Lung microvascular endothelial cell (primary cell): ENCODE results near the gene FNDC3B. TPM values are rescaled to one million over a fixed set of nuclear protein-coding genes. Genes with fewer than 3 reads are reported as not detected.

Source experiments
- DNase-seq, 2 donors: peaks; one replicate each; pipeline versions ENCODE4 v3.0.0 to v3.0.0-alpha.2; 2010; ENCODE audit warnings: low read depth in 2 of 2
- total RNA-seq: library from RNA; depleted of rRNA; stranded (reverse); fragments of >200 nt; gene quantifications from 2 replicates; pipeline ENCODE4 v1.2.1, GENCODE V29; 2014

Gene FNDC3B
- total RNA-seq, 1 donor from 2014 or later = 74.6 TPM

DNA sequence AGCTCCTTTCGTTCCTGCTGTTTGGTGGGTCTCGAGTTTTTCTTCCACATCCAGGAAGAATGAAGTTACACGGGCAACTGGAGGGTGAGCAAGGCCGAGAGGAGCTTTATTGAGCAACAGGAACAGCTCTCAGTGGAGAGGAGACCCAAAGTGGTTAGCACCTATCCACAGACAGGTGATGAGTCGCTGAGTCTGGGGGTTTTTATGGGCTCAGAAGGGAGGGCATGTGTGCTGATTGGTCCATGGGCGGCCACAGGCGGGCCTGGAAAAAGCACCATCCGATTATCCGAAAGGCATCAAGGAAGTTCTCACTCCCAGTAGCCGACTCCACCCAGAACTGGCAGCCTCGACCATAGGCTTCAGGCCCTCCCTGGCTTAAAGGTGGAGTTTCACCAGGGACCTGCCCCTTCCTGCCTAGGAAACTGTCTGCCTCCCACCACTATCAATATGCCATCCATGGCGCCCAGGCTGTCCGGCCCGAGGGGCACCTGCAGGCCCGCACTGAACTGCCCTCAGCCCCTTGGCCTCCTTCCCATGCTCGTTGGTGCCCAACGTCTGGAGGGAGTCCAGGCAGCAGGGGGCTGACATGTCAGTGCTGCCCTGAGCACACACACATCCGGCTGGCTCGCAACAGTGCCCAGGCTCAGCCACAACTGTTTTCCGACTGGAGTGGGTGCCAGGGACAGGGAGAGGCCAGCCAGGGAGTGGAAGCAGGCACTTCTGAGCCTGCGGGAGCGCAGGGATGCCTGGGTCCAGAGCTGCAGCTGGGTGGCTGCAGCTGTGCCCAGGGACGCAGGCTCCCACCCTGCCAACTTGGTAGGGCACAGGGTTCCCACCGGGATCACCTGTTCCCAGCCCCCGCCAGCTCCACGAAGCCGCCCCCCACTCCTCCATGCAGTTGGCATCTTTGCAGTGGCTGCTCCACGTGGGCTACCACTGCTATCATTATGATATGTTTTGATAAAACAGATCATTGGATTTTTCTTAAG is 170.2 kb downstream of the FNDC3B start:
- no peak for DNase-seq

DNA sequence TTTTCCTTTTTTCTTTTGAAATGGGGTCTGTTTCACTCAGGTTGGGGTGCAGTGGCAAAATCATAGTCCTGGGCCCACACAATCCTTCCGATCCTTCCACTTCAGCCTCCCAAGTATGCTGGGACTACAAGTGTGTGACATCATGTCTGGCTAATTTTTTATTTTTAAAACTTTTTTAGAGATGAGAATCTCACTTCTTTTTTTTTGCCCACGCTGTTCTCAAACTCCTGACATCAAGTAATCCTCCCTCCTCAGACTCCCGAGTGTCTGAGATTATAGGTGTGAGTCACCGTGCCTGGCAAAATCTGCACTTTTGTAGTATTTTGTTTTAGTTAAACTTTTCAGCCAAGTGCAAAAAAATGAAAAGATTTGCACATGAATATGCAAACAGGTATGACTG is 171.0 kb downstream of the FNDC3B start:
- no peak for DNase-seq

DNA sequence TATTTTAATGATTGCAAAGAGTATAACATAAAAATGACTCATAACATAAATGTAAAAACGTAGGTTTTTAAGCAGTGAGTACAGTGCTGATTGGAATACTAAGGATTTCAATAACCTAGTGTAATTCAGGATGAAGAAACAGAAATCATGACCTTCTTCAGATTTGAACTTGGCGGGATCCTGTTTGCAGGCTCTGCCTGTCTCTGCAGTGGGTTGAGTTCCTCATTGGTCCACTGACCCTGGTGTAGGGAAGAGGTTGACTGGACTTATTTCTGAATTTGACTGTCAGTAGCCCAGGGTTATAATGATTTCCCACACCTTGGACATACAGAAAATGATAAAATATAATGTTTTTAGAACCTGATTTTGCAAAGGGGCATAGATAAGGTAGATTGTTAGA is 171.7 kb downstream of the FNDC3B start:
- DNase-seq = no peak

DNA sequence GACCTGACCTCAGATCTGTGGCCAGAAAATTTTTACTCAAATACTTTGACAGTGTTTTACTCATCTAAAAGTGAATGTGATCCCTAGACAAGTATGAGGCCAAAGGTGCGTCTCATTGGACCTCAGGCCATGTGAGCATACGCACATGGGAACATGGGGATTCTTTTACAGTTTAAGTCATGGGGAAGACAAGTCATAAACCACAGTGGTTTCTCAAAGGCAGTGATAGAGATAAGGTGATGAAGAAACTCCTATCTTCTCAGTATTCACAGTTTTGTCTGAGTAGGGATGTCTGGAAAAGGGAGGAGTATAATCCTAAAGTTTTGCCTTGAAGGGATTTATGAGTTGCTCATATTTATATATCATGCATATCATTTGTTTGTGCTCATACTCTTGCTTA is 173.8 kb downstream of the FNDC3B start:
- DNase-seq = no peak

DNA sequence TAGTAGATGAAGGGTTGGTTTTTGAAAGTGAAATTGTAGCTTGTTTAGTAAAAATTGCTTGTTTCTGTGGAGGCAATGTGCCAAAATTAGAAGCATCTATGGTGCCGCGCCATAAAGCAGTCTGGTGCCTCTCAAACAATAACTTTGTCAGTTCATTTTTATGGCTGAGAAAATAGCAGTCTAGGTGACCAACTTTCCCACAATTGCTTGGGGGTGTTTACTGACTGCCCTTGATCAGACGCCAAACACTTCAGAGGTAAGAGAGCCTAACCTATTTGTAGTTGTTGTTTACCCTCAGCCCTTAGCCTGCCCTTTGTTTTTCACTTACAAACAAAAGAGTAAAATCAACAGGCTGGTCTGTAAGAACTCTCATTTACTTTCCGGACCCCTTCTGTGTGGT is 174.5 kb downstream of the FNDC3B start:
- no peak for DNase-seq

DNA sequence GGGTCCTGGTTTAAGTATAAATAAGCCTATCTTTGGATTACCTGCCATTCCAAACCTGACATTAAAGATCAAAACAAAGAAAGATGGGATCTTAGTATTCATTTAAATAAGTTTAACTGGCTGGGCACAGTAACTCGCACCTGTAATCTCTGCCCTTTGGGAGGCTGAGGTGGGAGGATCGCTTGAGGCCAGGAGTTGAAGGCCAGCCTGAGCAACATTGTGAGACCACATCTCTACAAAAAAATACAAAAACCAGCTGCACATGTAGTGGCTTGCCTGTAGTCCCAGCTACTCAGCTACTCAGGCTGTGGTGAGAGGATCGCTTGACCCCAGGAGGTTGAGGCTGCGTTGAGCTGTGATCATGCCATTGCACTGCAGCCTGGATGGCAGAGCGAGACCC is 176.9 kb downstream of the FNDC3B start:
- no peak for DNase-seq

DNA sequence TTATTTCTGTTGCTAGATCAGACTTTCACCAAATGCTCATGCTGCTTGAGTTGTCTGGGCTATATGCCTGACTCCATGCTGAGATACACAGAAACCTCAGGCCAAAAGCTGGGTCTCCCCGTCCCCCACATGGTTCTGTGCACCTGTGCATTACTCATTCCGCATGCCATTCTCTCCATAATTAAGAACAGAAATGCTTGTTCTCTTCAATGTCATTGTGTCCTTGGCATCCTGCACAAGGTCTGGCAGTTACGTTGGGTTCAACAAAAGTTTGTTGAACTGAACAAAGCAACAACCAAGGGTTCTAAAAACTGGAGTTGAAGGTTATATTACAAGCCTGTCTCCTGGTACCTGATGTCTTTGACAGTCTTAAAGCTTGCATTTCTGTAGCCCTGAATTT is 177.5 kb downstream of the FNDC3B start:
- no peak for DNase-seq

DNA sequence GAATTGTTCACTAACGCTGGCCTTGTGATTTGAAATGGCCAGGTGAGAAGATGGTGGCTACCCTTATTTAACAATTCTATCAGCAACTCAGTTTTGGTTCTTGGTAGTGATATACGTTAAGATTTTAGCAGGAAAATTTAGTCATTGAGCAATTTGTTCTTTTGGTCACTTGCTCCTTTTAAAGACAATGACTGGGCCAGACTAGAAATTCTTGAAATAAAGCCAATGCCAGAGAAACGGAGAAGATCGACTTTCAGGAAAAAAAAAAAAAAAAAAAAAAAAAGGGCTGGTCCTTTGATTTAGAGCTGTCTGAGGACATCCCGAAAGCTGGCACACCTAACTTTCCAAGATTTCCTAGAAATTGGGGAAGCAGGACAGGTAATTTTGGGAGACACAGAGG is 178.5 kb downstream of the FNDC3B start:
- peak in 1 of 2 donors; percentile 28 for DNase-seq

DNA sequence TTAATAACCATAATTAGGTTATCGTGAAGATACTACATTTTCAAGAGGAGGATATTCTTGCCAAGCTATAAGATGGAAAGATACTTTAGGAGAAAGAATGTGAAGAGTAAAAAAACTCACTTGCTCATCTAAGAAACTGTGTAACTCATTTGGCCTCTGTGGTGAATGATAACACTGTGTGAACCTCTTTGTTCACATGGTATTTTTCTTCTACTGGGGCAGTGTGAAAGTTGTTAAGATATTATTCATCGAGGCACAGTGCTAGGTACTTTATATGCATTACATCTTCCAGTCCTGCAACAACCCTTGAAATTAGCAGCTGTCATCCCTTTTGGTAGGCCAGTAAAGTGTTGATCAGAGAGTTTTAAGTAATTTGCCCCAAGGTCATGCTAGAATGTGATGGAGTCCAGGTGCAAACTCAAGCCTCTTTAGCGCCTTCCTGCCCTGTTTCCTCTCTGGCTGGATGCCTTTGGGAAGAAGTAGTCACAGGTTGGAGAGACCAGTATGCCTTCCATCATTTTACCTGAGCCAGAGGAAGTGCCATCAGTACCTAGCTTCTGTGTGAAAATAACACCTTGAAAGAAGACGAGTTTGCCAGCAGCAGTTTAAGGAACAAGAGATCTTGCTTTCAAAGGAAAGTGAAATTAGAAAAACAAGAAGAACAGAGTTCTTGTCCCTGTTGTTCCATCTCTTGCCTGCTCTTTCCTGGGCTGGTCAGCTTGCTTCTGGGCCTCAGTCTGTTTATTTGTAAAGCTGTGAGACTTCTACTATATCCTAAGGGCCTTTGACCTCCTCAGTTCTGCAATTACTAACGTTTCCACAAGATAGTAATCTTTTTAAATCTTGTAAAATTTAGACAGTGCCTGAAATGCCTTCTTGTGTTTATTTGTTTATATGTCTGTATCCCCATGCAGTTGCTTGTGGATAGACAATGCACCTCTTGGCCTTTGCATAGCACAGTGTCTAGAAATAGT is 179.3 kb downstream of the FNDC3B start:
- peak in 1 of 2 donors; percentile 37 for DNase-seq

DNA sequence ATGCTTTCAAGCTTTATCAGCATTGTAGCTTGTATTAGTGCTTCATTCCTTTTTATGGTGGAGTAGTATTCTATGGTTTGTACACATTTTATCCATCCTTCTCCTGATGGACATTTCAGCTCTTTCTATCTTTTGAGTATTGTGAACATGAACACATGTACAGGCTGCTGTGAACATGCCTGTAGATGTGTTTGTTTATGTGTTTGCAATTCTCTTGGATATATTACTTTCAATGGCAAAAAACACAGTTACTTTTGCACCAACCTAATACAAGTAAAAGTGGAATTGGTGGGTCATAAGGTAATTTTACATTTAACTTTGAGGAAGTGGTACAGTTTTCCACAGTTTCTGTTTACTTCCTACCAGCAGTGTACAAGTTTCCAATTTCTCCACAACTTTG is 180.4 kb downstream of the FNDC3B start:
- DNase-seq = no peak

DNA sequence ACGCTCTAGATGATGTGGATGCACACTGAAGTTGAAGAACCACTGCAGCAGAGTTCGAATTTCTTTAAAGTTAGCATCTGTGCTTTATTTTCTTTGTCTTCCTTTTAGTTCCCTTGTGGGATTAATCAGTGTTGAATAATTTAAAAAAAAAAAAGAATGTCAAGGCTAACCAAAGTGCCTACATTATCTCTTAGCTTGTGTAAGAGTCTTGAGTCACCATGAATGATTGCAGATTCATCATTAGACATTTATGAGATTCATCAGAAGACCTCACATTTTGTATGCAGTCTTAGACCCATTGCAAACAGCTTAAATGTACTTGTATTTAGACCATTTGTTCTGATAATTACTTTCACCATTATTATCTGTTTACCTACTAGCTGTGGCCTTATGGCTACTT is 182.2 kb downstream of the FNDC3B start:
- DNase-seq = no peak

DNA sequence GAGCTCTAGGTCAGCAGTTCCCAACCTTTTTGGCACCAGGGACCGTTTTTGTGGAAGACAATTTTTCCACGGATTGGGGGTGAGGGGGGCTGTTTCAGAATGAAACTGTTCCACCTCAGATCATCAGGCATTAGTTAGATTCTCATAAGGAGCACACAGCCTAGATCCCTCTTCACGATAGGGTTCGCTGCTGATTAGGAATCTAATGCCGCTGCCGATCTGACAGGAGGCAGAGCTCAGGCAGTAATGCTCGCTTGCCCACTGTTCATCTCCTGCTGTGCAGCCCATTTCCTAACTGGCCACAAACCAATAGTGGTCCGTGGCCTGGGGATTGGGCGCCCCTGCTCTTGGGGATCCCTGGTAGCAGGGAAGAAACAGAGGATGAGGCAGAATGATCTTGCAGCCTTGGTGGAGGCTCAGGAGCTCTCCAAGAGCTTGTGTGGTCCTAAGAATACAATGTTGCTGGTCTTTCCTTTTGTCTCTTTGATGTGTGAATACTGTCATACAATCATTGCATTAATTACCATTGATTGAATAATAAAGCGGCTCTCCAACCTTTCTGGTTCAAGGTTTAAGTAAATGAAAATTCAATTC is 183.2 kb downstream of the FNDC3B start:
- DNase-seq = no peak

DNA sequence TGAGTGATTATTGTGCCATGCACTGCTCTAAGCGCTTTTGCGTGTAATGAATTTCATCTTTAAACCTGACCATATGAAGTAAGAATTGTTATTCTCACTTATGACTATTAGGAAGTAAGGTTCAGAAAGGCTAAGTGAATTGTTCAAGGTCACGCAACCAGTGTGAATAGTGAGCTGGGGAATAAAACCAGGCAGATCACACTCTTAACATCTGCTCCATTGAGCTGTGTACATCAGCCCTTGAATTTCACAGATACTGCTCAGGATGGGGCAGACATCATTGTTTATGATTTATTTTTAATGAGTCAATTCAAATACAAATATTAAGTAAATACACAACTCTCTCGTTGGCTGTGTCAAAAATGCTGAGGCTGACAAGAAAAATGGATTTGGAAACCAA is 184.5 kb downstream of the FNDC3B start:
- peak in 1 of 2 donors; percentile 53 for DNase-seq

DNA sequence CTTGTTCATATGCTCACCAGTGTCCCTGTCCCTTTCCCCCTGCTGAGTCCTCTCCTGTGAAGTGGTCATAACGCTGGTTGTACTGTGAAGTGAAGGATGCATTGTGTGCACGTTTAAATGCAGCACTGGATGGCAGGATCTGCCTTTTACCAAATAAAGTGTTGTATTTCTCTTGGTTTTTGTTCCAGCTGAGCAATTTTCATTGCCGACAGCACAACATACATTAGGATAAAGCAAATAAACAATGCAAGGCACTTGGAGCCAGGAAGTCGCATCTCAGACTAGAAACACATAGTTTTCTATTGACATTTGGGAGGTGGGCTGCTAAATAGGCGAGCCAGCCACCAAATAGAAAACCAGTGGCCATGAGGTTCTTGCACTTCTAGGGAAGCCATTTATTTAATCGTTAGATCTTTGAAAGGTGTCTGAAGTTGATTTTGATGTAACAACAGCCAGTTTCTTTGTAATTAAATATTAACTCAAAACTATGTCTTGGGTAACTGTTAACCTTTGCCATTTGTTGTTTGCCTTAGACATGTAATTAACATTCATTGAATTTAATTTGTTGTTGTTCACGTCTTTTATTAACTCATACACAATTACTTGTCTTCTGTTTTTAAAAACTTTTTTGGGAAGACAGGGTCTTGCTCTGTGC is 185.3 kb downstream of the FNDC3B start:
- no peak for DNase-seq

DNA sequence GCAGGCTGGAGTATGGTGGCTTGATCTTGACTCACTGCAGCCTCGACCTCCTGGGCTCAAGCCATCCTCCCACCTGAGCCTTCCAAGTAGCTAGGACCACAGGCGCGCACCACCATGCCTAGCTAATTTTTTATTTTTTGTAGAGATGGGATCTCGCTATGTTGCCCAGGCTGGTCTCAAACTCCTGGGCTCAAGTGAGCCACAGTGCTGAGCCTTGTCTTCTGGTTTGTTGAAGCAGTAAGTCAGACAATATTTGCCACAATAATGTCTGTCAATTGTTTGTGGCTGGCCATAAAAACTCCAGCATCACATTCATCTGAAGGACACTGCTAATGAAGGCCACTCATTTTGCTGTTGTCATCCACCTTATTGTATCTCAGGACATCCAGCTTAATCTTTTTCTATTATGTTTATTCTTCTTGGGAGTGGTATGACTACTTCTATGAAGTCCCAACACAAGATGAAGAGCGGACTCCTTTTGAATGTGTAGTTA is 185.9 kb downstream of the FNDC3B start:
- DNase-seq = no peak

DNA sequence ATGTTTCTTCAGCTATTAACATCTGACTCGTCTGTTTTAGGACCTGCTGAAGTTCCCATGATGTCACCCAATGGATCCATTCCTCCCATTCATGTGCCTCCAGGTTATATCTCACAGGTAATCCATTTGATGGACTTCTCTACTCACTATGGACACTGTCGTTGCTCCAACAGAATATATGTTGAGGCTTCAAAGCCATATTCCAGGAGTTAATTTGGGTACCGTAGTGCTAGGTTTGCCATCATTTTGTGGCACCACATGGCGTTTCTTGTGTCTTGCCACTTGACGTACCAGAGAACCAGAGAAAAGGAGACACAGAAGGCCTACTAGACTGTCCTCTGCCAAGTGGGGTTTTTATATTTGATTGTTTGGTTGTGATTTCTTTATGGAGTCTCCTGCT is 187.5 kb downstream of the FNDC3B start:
- DNase-seq = no peak

DNA sequence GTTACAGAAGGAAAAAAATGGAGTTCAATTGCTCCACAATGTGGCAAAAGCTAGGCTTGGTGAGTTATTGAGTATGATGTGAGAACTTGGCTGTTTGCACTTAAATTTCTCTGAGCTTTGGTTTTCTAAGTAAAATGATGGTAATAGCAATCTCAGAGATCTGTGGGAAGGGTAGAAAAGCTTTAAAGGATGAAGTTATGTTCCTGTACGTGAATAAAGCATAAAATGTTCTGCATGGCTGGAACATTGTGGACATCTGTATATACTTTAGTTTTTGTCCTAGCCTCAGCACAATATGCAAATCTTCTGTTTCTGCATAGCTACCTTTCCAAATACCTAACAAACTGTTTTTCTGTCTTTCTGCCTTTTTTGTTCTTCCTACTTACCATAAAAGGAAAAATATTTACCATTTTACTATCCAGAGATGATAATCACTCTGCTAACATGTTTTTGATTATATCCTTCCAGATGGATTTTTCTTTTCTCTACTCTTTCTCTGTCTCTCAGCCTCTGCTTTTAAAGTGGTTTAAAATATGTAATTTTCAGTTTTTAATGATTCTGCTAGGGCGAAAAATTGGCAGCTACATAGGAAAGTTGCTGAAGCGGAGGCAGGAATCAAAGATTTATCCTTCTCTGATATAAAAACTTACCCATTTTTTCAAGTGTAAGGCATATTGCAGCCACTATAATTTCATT is 188.1 kb downstream of the FNDC3B start:
- DNase-seq = no peak

DNA sequence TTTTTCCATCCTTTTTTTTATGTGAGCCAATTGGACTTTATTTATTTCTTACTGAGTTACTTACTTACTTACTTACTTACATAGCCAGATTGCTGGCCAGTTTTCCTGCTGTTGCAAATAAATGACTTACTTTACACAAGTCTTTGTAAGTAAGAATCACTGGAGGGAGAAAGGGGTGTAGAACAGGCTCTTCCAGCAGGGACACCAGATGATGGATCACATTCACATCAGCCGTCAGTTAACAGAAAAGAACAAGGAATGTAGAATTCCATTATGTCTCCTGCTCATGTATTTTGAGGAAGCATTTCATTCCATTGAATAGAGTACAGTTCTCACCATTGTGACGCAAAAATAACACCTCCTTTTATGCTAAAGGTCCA is 188.6 kb downstream of the FNDC3B start:
- no peak for DNase-seq

DNA sequence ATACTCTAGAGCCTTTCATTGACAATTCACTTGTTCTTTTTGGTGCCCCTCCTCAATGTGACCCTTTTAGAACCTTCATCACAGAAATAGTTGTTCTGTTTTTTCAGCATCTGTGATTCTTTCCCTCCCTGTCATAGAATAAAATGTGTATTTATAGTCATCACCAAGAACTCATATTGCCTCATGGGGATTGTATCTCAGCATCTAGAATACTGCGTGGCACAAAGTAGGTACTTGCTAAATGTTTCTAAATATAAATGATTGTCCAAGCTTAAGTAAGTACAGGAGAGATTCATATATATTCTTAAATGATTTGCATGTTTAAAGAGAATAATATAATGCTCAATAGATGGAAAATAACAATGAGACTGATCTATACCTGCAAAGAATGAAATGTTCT is 190.1 kb downstream of the FNDC3B start:
- DNase-seq = no peak

DNA sequence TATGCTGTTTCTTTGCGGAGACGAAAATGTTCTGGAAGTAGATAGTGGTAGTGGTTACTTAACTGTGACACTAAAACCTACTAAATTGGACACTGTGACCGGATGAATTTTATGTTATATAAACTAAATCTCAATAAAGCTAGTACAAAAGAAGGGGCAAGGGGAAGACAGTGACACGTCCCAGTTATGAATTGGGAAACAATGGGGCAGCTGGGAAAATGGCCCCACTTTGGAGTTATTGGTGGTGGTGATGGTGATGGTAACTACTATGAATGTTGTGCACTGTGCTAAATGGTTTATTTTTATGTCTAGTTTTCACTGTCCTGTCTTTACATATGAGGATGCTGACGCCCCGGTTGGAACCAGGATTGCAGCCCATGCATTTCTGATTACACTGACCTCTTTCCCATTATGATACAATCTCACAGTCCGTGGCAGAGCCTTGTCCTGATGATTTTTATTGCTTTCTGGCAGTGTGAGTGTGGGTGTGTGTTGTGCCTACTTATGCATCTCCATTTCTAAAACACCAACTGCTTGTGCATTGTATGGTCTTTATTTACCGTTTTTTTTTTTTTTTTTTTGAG is 192.0 kb downstream of the FNDC3B start:
- no peak for DNase-seq
